Activated naive CD4-positive, alpha-beta T cell treated with anti-CD3 and anti-CD28 coated beads for 36 hours (primary cell): ENCODE results near the gene PRAMEF9. TPM values are rescaled to one million over a fixed set of nuclear protein-coding genes. Genes with fewer than 3 reads are reported as not detected.
"Not testable (repeated sequence)": the region's sequence is repeated elsewhere in the genome, so short reads cannot be mapped to it uniquely, and the experiment has no call there.

Source experiments
- CTCF ChIA-PET: fragments of 350-600 bp; sonication (Branson Sonifier 250); formaldehyde crosslinking; loops from one replicate; lab custom pipeline; 2021; ENCODE audit warnings: antibody characterized with exemption; lab: Charles Lee
- DNase-seq: peaks from one replicate; pipeline ENCODE4 v3.0.0-alpha.2; 2020
- H3K27ac Mint-ChIP-seq: one replicate; pipeline ENCODE4 v1.8.0; 2021; ENCODE audit warnings: mild to moderate bottlenecking, mixed read lengths
- H3K27me3 Mint-ChIP-seq: one replicate; pipeline ENCODE4 v1.8.0; 2021; ENCODE audit warnings: low read depth, mixed read lengths
- H3K36me3 Mint-ChIP-seq: one replicate; pipeline ENCODE4 v1.8.0; 2021; ENCODE audit warnings: low read depth, mixed read lengths
- H3K4me1 Mint-ChIP-seq: one replicate; pipeline ENCODE4 v1.8.0; 2021; ENCODE audit warnings: low read depth, mixed read lengths
- H3K4me3 Mint-ChIP-seq: one replicate; pipeline ENCODE4 v1.8.0; 2021; ENCODE audit warnings: mild to moderate bottlenecking, moderate library complexity, mixed read lengths
- H3K9me3 Mint-ChIP-seq: one replicate; pipeline ENCODE4 v1.8.0; 2021; ENCODE audit warnings: mixed read lengths
- intact Hi-C: fragments of 100-400 bp; cut with micrococcal nuclease; formaldehyde crosslinking; loops from one replicate; pipeline ENCODE4 v1.15.1; 2023
- total RNA-seq, 2 experiments: library from RNA; stranded (reverse); gene quantifications; one replicate each; pipeline ENCODE4 v1.2.3, GENCODE V29; 2021

The PRAMEF9 gene
- total RNA-seq, result not detected

GRCh38 chr1:13171548-13171947 is at the start of gene PRAMEF9:
PRAMEF9 (plus strand) TSS chr1:13171848; CDS start chr1:13175281, 3,433 bp downstream.
- CTCF ChIA-PET, H3K9me3 Mint-ChIP-seq, H3K27ac Mint-ChIP-seq, H3K36me3 Mint-ChIP-seq, intact Hi-C loops, H3K4me1 Mint-ChIP-seq, H3K27me3 Mint-ChIP-seq, H3K4me3 Mint-ChIP-seq, DNase-seq: not testable (repeated sequence)

- H3K27ac Mint-ChIP-seq, H3K36me3 Mint-ChIP-seq, DNase-seq, H3K4me3 Mint-ChIP-seq, H3K4me1 Mint-ChIP-seq, intact Hi-C loops, H3K27me3 Mint-ChIP-seq, H3K9me3 Mint-ChIP-seq, CTCF ChIA-PET: not testable (repeated sequence)
Measured at GRCh38 chr1:13155909-13156308, 15.7 kb upstream of the PRAMEF9 start, which contains the start of gene PRAMEF26. PRAMEF26 (minus strand) TSS chr1:13156009; CDS start chr1:13153095, 2,914 bp downstream.

GRCh38 chr1:13165531-13165930 is 6.1 kb upstream of the PRAMEF9 start, which contains the start of gene HNRNPCL4:
HNRNPCL4 (minus strand) TSS chr1:13165631; CDS start chr1:13165467, 164 bp downstream.
- H3K27ac Mint-ChIP-seq, H3K36me3 Mint-ChIP-seq, H3K9me3 Mint-ChIP-seq, DNase-seq, CTCF ChIA-PET, H3K4me1 Mint-ChIP-seq, H3K27me3 Mint-ChIP-seq, intact Hi-C loops, H3K4me3 Mint-ChIP-seq: not testable (repeated sequence)

DNA sequence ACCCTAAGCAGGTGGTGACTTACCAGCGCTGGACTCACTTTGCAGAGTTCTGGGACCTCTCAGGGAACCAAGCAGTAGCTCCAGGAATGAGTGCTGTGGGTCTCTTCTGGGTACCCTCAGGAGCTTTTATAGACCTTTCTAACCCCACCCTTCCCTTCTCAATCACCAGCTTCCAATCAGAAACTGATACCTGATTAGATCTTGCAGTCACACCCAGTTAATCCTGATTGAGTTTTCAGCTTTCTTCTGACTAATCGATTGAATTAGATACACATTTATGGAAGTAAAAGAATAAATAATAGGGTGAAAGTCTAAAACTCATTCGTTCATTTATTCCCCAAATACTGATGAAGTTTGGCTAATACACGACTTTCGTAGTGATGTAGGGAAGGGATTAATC is 29.7 kb downstream of the PRAMEF9 start, which contains the start of gene PRAMEF13:
Gene PRAMEF13, minus strand, starts transcription at position 101 of the 400 bp plus-strand sequence. CDS start 1,820 bp downstream, outside the sequence.
- CTCF ChIA-PET, H3K27ac Mint-ChIP-seq, H3K4me3 Mint-ChIP-seq: not testable (repeated sequence)

GRCh38 chr1:13208712-13209111 is 37.1 kb downstream of the PRAMEF9 start:
- H3K27me3 Mint-ChIP-seq, H3K27ac Mint-ChIP-seq, H3K36me3 Mint-ChIP-seq, intact Hi-C loops, DNase-seq, H3K9me3 Mint-ChIP-seq, CTCF ChIA-PET, H3K4me1 Mint-ChIP-seq, H3K4me3 Mint-ChIP-seq: not testable (repeated sequence)

More for the DNA sequence above, 29.7 kb downstream of the PRAMEF9 start, which contains the start of gene PRAMEF13:
- H3K9me3 Mint-ChIP-seq, H3K4me1 Mint-ChIP-seq, intact Hi-C loops, H3K27me3 Mint-ChIP-seq, H3K36me3 Mint-ChIP-seq, DNase-seq: not testable (repeated sequence)

DNA sequence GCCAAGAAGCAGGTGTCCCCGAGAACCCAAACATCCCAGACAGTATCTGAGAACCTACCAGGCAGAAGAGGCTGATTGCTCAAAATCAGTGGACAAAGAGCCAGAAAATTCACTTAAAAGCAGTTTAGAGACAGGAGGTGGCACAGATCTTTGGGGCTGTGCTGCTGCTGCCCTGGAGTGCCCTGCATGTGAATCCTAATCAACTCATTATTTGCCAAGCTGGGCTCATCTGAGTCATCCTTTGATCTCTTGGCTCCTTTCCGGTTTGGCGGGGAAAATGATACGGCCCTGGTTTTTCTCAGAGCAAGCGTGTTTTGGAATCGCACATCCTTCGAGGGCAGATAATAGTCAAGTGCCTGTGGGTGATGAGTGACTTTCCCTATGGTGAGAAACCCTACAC is 45.0 kb downstream of the PRAMEF9 start:
- intact Hi-C loops, CTCF ChIA-PET, H3K4me3 Mint-ChIP-seq, H3K4me1 Mint-ChIP-seq, H3K27me3 Mint-ChIP-seq, H3K9me3 Mint-ChIP-seq, H3K27ac Mint-ChIP-seq, DNase-seq, H3K36me3 Mint-ChIP-seq: not testable (repeated sequence)

GRCh38 chr1:13219203-13219602 is 47.6 kb downstream of the PRAMEF9 start:
- H3K9me3 Mint-ChIP-seq, CTCF ChIA-PET, DNase-seq, H3K4me1 Mint-ChIP-seq, H3K27me3 Mint-ChIP-seq, H3K36me3 Mint-ChIP-seq, H3K27ac Mint-ChIP-seq, H3K4me3 Mint-ChIP-seq, intact Hi-C loops: not testable (repeated sequence)

DNA sequence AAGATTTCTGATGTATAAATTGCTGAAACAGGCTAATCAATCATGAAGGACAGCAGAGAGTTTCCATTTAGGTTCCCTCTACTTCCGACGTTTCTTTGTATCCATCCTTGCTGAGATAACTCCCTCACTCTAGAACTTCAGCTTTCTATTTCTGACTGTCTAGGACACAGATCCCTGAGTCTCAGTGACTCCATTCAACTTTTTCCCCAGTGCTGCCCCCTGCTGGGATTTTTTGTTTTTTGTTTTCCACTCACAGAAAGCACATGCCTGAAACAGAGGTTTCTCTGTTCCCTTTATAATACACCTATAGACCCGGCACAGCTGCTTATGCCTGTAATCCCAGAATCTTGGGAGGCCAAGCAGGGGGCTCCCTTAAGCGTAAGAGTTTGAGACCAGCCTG is 51.1 kb downstream of the PRAMEF9 start:
- H3K36me3 Mint-ChIP-seq, CTCF ChIA-PET, H3K27ac Mint-ChIP-seq: not testable (repeated sequence)

DNA sequence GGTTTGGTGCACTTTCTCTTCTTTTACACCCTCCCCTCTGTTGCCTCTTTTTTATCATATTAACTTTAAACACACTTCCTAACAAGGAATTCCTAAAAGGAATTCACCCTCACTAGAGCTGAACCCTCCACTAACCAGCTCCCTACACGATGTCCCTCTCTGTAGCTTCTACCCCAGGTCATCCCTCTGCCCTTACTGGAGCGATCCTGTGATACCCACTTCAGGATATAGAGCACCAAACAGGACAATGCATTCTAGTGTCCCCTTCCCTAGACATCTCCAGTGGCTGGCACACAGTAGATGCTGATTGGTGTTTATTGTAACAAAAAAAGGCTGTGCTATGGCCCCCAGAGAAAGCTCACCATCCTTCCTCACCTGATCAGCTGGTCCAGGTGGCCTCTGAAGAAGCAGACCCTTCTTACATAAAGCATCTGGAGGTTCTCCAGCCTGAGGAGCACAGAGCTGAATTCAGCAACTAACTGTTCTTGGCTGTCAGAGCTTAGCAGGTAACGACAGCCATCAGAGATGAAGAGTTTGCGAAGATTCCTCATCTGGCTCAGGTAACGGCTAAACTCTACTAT is 52.9 kb downstream of the PRAMEF9 start:
- intact Hi-C loops, result no loop called here
- CTCF ChIA-PET, result no interaction called here

More for the DNA sequence above, 51.1 kb downstream of the PRAMEF9 start:
- H3K9me3 Mint-ChIP-seq, DNase-seq, H3K27me3 Mint-ChIP-seq, H3K4me3 Mint-ChIP-seq, intact Hi-C loops, H3K4me1 Mint-ChIP-seq: not testable (repeated sequence)

DNA sequence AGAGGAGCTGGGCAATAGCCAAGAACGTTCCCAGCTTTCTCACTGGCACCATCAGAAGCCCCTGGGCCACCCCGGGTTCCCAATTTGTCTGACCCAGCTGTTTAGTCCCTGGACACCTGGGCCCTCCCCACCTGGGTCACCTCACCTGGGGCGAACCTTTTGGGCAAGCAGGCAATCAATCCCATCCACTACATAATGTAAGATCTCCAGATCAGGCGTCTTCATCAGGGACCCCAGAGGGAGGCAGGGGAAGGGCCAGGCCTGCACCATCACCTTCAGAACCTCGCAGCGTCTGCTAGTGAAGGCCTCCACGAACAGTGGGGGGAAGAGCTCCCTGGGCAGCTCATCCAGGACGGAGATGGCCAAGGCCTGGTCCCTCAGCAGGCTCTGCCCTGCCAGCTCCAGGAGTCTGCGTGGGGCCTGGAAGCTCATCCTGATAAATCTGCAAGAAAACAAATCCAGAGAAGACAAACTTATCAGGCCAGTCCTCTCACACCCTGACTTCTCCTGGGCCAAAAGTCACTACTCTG is 54.1 kb downstream of the PRAMEF9 start, which contains the start of gene PRAMEF18:
Gene PRAMEF18, minus strand, starts transcription at position 480 of the 530 bp plus-strand sequence. Its CDS starts 48 bp downstream, at position 432.
- intact Hi-C loops, H3K27ac Mint-ChIP-seq, H3K27me3 Mint-ChIP-seq, DNase-seq, H3K36me3 Mint-ChIP-seq, H3K9me3 Mint-ChIP-seq, CTCF ChIA-PET, H3K4me1 Mint-ChIP-seq, H3K4me3 Mint-ChIP-seq: not testable (repeated sequence)

More for the DNA sequence above, 52.9 kb downstream of the PRAMEF9 start:
- Mint-ChIP-seq H3K36me3 (no peaks in the 10 kb centered on the region), H3K27ac (no peak overlapping the region), H3K9me3 (no peaks in the 10 kb centered on the region), H3K27me3 (peaks cover 2% of the 10 kb centered on the region), H3K4me3 (no peak overlapping the region), H3K4me1 (no peaks in the 10 kb centered on the region)
- DNase-seq, result no peak

- H3K9me3 Mint-ChIP-seq, CTCF ChIA-PET, H3K4me1 Mint-ChIP-seq, H3K27ac Mint-ChIP-seq, H3K4me3 Mint-ChIP-seq, DNase-seq, H3K27me3 Mint-ChIP-seq, H3K36me3 Mint-ChIP-seq, intact Hi-C loops: not testable (repeated sequence)
Measured at GRCh38 chr1:13227271-13228055, 55.8 kb downstream of the PRAMEF9 start.

DNA sequence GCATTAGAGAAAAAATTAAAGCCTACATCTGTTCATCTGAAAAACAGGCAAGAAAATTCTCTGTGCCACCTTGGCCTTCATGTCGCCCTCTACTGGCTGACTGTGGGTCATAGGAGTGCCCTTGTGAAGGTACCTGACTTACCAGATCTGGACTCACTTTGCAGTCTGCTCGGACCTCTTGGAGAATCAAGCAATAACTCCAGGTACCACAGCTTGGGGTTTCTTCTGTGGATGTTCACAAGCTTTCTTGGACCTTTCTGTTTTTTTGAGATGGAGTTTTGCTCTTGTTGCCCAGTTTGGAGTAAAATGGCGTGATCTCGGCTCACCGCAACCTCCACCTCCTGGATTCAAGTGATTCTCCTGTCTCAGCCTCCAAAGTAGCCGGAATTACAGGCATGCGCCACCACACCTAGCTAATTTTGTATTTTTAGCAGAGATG is 56.7 kb downstream of the PRAMEF9 start:
- Mint-ChIP-seq H3K27ac (no peak overlapping the region), H3K27me3 (peaks cover 7% of the 10 kb centered on the region), H3K4me3 (no peak overlapping the region), H3K9me3 (no peaks in the 10 kb centered on the region), H3K36me3 (no peaks in the 10 kb centered on the region), H3K4me1 (no peaks in the 10 kb centered on the region)
- CTCF ChIA-PET, result interaction anchor here (0.6 to 0.7 kb wide), 3 partner anchors 205 to 1066 kb away, joined by 3 to 5 read pairs (median 3); no protein-coding TSS in a partner anchor
- DNase-seq, result peak; percentile 68
- intact Hi-C loops, result no loop called here
